T follicular helper cell (primary cell): ENCODE data around the gene CAMTA1.

ENCODE experiments used
- DNase-seq: peaks from one replicate; pipeline ENCODE4 v3.0.0-alpha.2; 2020; ENCODE audit warnings: low read depth

CAMTA1 gene

GRCh38 chr1:6979003-6979613 is 193.9 kb downstream of the CAMTA1 start:
- DNase-seq: no peak

GRCh38 chr1:6981595-6981994 is 196.3 kb downstream of the CAMTA1 start:
- DNase-seq: no peak

- no peak for DNase-seq
Measured at GRCh38 chr1:6982443-6982842, 197.2 kb downstream of the CAMTA1 start.

- no peak for DNase-seq
Measured at GRCh38 chr1:6982860-6983259, 197.6 kb downstream of the CAMTA1 start.

- no peak for DNase-seq
Measured at GRCh38 chr1:6984536-6984935, 199.3 kb downstream of the CAMTA1 start.

- no peak for DNase-seq
Measured at GRCh38 chr1:6984986-6985385, 199.7 kb downstream of the CAMTA1 start.

GRCh38 chr1:6985549-6986276 is 200.5 kb downstream of the CAMTA1 start:
- DNase-seq: no peak

- DNase-seq: no peak
Measured at GRCh38 chr1:6986281-6986680, 201.0 kb downstream of the CAMTA1 start.

- no peak for DNase-seq
Measured at GRCh38 chr1:6987940-6988339, 202.7 kb downstream of the CAMTA1 start.

- DNase-seq: no peak
Measured at GRCh38 chr1:6988796-6989195, 203.5 kb downstream of the CAMTA1 start.

GRCh38 chr1:6989212-6990159 is 204.2 kb downstream of the CAMTA1 start:
- DNase-seq: no peak

- no peak for DNase-seq
Measured at GRCh38 chr1:6991266-6991665, 206.0 kb downstream of the CAMTA1 start.

- no peak for DNase-seq
Measured at GRCh38 chr1:6995789-6996188, 210.5 kb downstream of the CAMTA1 start.

- DNase-seq: no peak
Measured at GRCh38 chr1:6996371-6996770, 211.1 kb downstream of the CAMTA1 start.

GRCh38 chr1:6996866-6997265 is 211.6 kb downstream of the CAMTA1 start:
- DNase-seq: no peak

GRCh38 chr1:6998267-6998666 is 213.0 kb downstream of the CAMTA1 start:
- no peak for DNase-seq

GRCh38 chr1:6999826-7000225 is 214.6 kb downstream of the CAMTA1 start:
- no peak for DNase-seq

GRCh38 chr1:7000720-7001119 is 215.5 kb downstream of the CAMTA1 start:
- DNase-seq: no peak

- no peak for DNase-seq
Measured at GRCh38 chr1:7002728-7003127, 217.5 kb downstream of the CAMTA1 start.

GRCh38 chr1:7003676-7004075 is 218.4 kb downstream of the CAMTA1 start:
- DNase-seq: no peak

GRCh38 chr1:7004181-7004580 is 218.9 kb downstream of the CAMTA1 start:
- no peak for DNase-seq

GRCh38 chr1:7005762-7006161 is 220.5 kb downstream of the CAMTA1 start:
- DNase-seq: no peak
